ENCODE data around the gene TTC23L. TPM values are rescaled to one million over a fixed set of nuclear protein-coding genes. Genes with fewer than 3 reads are reported as not detected.

The TTC23L gene
- polyA plus RNA-seq, 2 of the 4 experiments (the other 2 are of a cell fraction): 0.17 to 0.59 TPM

DNA sequence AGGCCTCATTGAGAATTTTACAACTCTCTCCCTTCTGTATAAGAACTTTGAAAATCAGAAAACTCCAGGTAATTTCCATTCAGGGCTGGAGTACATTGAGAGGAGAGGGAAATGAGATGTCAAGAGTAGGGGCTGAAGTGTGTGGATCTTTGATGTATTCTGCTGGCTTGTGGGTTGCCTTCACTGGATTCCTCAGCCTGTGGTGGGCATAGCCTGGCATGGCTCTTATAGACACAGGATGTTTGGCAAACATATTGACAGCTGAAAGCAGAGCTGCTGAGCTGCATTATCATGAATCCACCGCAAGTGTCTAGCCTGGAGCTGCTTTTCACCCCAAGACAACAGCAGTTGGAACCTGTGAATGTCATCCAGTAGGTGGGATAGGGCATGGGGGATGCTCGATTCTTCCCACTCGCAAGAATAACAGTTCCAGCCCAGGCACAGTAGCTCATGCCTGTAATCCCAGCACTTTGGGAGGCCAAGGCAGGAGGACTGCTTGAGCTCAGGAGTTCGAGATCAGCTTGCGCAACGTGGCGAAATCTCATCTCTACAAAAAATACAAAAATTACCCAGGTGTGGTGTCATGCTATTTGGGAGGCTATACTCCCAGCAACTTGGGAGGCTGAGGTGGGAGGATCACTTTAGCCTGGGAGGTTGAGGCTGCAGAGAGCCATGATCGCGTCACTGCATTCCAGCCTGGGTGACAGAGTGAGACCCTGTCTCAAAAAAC, 36.0 kb upstream of the TTC23L start:
- TF ChIP-seq CEBPB (IDR thresholded peaks at IDR 0.05) (peak in 1 of 2 experiments; percentile 50; a peak in 1 of 4 replicates), JUNB (IDR thresholded peaks at IDR 0.05) (no peak), HOXB13 (CRISPR knock-in tag; IDR thresholded peaks at IDR 0.05; ENCODE audit: low read depth) (no peak), HES2 (IDR thresholded peaks at IDR 0.05) (no peak)
- Histone ChIP-seq H3K27ac (no peak overlapping the region), H3K4me3 (no peak overlapping the region), H3K4me2 (no peak overlapping the region), H3K4me1 (no peaks in the 10 kb centered on the region), H3K9me3 (no peaks in the 10 kb centered on the region)
- CTCF ChIA-PET: interaction anchor here (0.5 to 1.9 kb wide), 5 partner anchors 276 to 318 kb away, joined by 3 to 7 read pairs (median 4); no protein-coding TSS in a partner anchor
- WGBS (ENCODE audit: missing lambda C conversion rate): 75% methylated on average over 9 of the region's 9 CpGs
- FAIRE-seq: no peak
- no peak for ATAC-seq
- POLR2A ChIA-PET: no interaction called here
- DNase-seq (ENCODE audit: low read depth in 1 of 2, low spot score in 1 of 2): no peak

GRCh38 chr5:34803974-34804732, 34.8 kb upstream of the TTC23L start:
- 96% methylated on average over 4 of the region's 4 CpGs for WGBS (ENCODE audit: missing lambda C conversion rate)
- Histone ChIP-seq H3K9me3 (no peaks in the 10 kb centered on the region), H3K4me3 (no peak overlapping the region), H3K27ac (no peak overlapping the region), H3K4me1 (no peaks in the 10 kb centered on the region), H3K4me2 (no peak overlapping the region)
- CTCF ChIA-PET: interaction anchor here (0.6 to 1.9 kb wide), 4 partner anchors 14 to 318 kb away, joined by 3 to 7 read pairs (median 4); no protein-coding TSS in a partner anchor
- DNase-seq (ENCODE audit: low read depth in 1 of 2, low spot score in 1 of 2) (no peak), ATAC-seq (no peak), FAIRE-seq (no peak)
- POLR2A ChIA-PET: no interaction called here
- TF ChIP-seq CEBPB (IDR thresholded peaks at IDR 0.05): 0 out of 4 replicates have a peak, but pooled peaks of 1 of the 2 experiments have one; percentile 12
- TF ChIP-seq POLR2AphosphoS2 (conservative IDR thresholded peaks at IDR 0.05; ENCODE audit: low read length): no peak

- no peak overlapping the region for H3K4me3 ChIP-seq
- WGBS (ENCODE audit: missing lambda C conversion rate): 97% methylated on average over 5 of the region's 5 CpGs
- H3K27ac ChIP-seq: no peak overlapping the region
- TF ChIP-seq, protein P1, sequence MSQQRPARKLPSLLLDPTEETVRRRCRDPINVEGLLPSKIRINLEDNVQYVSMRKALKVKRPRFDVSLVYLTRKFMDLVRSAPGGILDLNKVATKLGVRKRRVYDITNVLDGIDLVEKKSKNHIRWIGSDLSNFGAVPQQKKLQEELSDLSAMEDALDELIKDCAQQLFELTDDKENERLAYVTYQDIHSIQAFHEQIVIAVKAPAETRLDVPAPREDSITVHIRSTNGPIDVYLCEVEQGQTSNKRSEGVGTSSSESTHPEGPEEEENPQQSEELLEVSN (IDR thresholded peaks at IDR 0.05; ENCODE audit: borderline replicate concordance, low read depth): no peak
- no peak for TF ChIP-seq ZNF302 (CRISPR knock-in tag; IDR thresholded peaks at IDR 0.05)
- TF ChIP-seq CEBPB (IDR thresholded peaks at IDR 0.05): no peak
- TF ChIP-seq HOXB5 (CRISPR knock-in tag; IDR thresholded peaks at IDR 0.05): no peak
- no peak for TF ChIP-seq FOSL2 (IDR thresholded peaks at IDR 0.05)
- no peak for TF ChIP-seq FOSL2 (CRISPR knock-in tag; IDR thresholded peaks at IDR 0.05)
- no peak for TF ChIP-seq POLR2AphosphoS2 (conservative IDR thresholded peaks at IDR 0.05; ENCODE audit: low read length)
- TF ChIP-seq HDAC2 (IDR thresholded peaks at IDR 0.05): no peak
- no peak for TF ChIP-seq HOXA7 (CRISPR knock-in tag; IDR thresholded peaks at IDR 0.05)
- no peak for TF ChIP-seq MYC (IDR thresholded peaks at IDR 0.05; ENCODE audit: borderline replicate concordance, low read length)
- no peak for TF ChIP-seq HES2 (IDR thresholded peaks at IDR 0.05)
- no peak for TF ChIP-seq FOXS1 (CRISPR knock-in tag; IDR thresholded peaks at IDR 0.05)
- no peak for TF ChIP-seq CHD4 (IDR thresholded peaks at IDR 0.05; ENCODE audit: borderline replicate concordance)
- TF ChIP-seq HOXB13 (CRISPR knock-in tag; IDR thresholded peaks at IDR 0.05; ENCODE audit: low read depth): no peak
- TF ChIP-seq PHF8 (IDR thresholded peaks at IDR 0.05; ENCODE audit: borderline replicate concordance, low read depth): no peak
- TF ChIP-seq HMGXB4 (CRISPR knock-in tag; IDR thresholded peaks at IDR 0.05; ENCODE audit: borderline replicate concordance): no peak
- TF ChIP-seq RAD21 (conservative IDR thresholded peaks at IDR 0.05 in 1 of 2, IDR thresholded peaks at IDR 0.05 in 1 of 2): no peak
- no peak for TF ChIP-seq RFX5 (IDR thresholded peaks at IDR 0.05)
- no peak for TF ChIP-seq FOSB (CRISPR knock-in tag; IDR thresholded peaks at IDR 0.05)
- TF ChIP-seq JUNB (IDR thresholded peaks at IDR 0.05): no peak
- no peak for ATAC-seq
- H3K4me1 ChIP-seq: no peaks in the 10 kb centered on the region
- ChIA-PET CTCF (interaction anchor here (1.1 kb wide), 1 partner anchor 13 kb away, joined by 3 read pairs; no protein-coding TSS in a partner anchor), POLR2A (no interaction called here)
- FAIRE-seq: no peak
- no peak overlapping the region for H3K4me2 ChIP-seq
- no peaks in the 10 kb centered on the region for H3K9me3 ChIP-seq
- DNase-seq (ENCODE audit: low read depth in 1 of 2, low spot score in 1 of 2): no peak
Measured at GRCh38 chr5:34804913-34805312, 34.1 kb upstream of the TTC23L start.
